Gastrocnemius medialis (tissue), 4 donors: ENCODE results near the gene CCHCR1.

Experiments
- POLR2A ChIP-seq, 2 donors: fragments of 450-650 bp; IDR thresholded peaks; one replicate each; pipeline ENCODE4 v1.6.1; 2017; ENCODE audit warnings: antibody characterized with exemption in 2 of 2, mild to moderate bottlenecking in 2 of 2, moderate library complexity in 2 of 2
- TF ChIP-seq, protein P1 (sequence below), 5 experiments: fragments of 450-650 bp in 3 of 5; fragments of 200-600 bp in 2 of 5; sonication (generic) in 2 of 5; IDR thresholded peaks in 4 of 5; conservative IDR thresholded peaks in 1 of 5; 1 replicate in 4 of 5; 2 replicates in 1 of 5; pipeline ENCODE4 v1.5.1; 2016 to 2019; ENCODE audit warnings: antibody characterized with exemption in 5 of 5, mild to moderate bottlenecking in 3 of 5, moderate library complexity in 3 of 5

DNA sequence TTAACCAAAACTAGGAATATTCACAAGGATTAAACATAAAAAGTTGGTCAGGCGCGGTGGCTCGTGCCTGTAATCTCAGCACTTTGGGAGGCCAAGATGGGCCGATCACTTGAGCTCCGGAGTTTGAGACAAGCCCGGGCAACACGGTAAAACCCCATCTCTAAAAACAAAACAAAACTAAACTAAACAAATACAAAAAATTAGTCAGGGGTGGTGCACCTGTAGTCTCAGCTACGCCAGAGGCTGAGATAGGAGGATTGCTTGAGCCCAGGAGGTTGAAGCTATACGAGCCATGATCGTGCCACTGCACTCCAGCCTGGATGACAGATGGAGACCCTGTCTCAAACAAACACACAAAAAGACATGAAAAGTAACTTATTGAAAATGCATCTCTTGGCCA is 21.9 kb downstream of the CCHCR1 start:
- no peak for TF ChIP-seq POLR2A (IDR thresholded peaks at IDR 0.05)
- TF ChIP-seq, protein P1, sequence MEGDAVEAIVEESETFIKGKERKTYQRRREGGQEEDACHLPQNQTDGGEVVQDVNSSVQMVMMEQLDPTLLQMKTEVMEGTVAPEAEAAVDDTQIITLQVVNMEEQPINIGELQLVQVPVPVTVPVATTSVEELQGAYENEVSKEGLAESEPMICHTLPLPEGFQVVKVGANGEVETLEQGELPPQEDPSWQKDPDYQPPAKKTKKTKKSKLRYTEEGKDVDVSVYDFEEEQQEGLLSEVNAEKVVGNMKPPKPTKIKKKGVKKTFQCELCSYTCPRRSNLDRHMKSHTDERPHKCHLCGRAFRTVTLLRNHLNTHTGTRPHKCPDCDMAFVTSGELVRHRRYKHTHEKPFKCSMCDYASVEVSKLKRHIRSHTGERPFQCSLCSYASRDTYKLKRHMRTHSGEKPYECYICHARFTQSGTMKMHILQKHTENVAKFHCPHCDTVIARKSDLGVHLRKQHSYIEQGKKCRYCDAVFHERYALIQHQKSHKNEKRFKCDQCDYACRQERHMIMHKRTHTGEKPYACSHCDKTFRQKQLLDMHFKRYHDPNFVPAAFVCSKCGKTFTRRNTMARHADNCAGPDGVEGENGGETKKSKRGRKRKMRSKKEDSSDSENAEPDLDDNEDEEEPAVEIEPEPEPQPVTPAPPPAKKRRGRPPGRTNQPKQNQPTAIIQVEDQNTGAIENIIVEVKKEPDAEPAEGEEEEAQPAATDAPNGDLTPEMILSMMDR (IDR thresholded peaks at IDR 0.05 in 4 of 5, conservative IDR thresholded peaks at IDR 0.05 in 1 of 5), result no peak
